Raji (cell line): Measurements from ENCODE around the gene ADD1.
A peak's percentile ranks its signal among the peaks of the same experiment; 100 is the strongest.

Source experiments
- POLR2A ChIP-seq: IDR thresholded peaks from 2 replicates; pipeline ENCODE4 v1.6.1; 2011; ENCODE audit warnings: low read depth, low read length, control low read depth; ENCODE audit not compliant: insufficient read depth

Gene ADD1

DNA sequence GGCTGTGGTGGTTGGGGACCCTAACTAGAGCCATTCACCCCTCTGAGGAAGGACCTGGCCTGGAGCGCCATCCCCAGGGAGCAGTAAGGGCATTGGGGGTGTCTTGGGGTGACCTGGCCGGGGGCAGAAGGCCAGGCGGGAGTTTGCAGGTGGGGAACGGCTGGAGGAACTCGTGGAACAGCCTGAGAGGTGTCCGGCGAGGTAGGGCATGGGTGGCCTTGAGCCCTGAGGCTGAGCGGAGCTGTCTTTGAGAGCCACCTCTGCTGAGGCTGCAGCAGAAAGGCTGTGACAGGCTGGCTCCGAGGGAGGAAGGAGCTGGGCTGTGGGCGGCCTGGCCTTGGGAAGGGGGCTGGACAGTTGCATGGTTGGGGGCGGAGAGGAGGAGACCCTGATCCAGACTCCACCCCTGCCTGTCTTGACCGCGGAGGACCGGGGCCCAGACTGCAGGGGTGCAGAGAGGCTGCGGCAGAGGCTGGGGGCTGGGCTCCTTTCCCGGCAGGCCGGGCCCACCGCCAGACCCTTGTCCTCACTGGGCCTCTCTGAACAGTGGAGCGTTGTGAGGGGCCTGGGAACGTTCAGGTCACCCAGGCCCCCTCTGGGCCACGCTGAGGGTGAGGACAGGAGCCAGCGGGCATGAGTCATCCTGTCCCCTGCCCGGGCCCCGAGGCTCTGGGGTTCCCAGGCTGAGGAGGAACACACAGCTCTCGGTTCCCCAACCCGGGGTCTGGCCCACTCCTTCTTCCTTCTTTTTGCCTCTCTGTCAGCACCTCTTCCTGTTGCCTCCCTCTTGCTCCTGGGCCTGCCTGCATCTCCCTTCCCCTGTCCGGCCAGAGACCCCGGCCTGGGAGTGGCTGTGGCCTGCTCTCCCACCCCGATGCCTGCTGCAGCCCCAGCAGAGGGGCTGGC lies 42.7 kb upstream of the ADD1 start:
- TF ChIP-seq POLR2A = no peak

DNA sequence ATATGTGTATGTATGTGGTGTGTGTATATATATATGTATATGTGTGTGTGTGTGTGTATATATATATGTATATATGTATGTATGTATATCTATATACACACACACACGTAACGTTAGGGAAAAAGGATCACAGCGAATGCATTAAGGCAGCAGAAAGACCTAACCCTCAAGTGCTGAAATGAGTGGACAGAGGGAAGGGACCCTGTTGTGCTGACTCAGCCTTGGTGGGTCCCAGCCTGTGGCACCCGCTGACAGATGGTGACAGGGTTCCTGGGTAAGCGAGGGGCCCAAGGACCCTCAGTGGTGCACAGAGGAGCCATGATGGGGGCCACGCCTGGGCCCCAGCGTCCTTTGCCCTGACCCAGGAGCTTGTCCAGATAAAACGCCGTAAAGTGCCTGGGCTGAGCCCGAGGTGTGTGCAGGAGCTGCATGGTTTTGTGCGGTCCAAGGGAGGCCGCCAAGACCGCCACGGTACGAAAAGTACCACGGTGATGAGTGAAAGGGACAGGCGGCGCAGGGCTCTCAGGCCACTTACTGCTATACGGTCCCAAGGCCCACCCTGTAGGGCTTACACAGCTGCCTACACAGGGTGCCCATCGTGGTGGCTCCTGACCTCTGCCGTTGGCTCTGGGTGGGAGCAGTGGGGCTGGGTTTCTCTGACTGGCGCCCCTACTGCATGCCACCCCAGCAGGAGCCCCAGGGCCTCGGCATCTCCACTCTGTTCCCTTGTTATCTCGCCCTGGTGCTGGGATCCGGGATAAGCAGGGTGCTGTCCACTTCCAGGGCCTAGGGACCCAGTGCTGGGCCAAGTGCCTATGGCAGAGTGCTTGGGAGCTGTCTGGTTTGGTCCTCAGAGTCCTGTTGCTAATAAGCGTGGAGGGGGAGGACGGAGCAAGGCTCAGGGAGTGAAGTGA lies 40.8 kb upstream of the ADD1 start:
- TF ChIP-seq POLR2A = no peak

DNA sequence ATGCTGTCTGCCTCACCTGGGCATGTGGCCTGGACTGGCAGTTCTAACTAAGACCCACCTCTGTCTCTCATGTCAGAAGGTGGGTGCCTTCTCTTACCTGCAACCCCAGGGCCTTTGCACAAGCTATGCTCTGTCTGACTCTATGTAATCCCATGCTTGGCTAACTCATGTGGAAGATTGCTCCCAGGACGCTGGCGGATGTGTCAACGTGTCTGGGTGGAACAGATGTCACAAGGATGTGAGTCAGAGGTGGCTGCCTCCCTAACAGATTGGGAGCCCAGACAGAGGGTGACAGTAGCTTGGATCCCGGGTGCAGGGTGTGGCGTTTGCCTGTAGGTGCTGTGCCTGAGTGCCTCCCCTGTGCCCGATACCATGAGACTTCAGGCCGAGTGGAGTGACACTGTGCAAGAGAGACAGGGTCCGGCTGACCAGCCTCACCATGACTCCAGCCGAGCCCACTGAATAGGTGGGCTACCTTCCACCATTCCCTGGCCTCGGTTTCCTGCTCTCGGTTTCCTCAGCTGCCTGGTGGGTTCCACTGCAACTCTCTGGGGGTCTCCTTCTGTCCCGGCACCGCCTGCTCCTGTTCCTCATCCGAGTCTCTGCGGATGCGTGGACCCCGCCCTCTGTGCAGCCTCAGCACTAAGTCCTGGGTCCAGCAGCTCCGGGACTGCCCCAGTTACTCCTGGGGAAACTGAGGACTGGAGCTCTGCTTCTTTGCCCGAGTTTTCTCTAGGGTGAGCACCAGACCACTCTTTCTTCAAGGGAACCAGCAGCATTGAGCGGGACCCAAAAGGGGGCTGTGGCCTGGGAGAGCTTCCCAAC lies 39.8 kb upstream of the ADD1 start:
- TF ChIP-seq POLR2A = no peak

DNA sequence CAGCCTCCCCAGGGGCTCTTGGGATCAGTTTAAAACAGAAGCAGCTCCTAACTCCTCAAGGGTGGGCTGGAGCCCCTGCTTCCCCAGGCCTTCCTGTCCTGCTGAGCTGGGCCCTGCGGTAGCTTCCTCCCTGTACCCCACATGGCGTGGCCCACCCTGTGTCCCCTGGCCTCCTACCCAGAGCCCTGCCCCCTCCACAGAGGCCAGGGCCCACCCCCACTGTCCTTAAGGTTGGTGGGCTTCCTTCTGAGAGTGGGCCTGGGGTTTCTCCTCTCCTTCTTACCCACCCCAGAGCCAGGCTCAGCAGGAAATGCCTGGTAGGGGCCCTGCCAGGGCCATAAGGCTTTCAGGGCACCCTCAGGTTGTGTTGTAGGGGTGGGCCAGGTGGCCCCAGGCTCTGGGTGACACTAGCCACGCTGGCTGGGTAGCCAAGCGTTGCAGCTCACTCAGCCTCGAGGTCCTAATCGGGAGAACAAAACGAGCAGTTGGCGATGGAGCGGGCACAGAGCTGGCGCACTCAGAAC lies 39.1 kb upstream of the ADD1 start:
- TF ChIP-seq POLR2A = no peak

DNA sequence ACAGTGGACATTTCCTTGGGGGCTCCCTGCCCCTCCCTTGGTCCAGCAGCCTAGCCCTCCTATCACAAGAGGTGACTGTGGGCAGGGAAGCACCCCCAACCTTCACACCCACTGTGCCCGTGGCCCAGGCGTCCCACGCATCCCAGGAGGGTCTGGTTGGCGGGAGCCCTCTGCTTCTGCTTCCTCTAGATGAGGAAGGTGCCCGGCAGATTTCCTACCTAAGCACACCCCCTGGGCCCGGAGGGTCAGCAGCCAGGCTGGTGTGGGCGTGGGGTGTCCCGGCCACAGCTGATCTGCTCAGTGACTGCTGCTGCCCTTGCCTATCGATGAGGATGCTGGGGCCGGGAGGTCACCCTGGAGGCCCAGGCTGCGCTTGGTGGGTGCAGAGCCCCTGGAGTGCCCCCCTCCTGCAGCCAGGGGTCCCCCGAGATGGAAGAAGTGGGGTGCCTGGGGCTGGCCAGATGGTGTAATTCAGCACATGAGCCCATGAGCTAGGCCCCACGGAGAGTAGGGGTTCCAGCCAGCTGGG lies 38.6 kb upstream of the ADD1 start:
- no peak for TF ChIP-seq POLR2A

DNA sequence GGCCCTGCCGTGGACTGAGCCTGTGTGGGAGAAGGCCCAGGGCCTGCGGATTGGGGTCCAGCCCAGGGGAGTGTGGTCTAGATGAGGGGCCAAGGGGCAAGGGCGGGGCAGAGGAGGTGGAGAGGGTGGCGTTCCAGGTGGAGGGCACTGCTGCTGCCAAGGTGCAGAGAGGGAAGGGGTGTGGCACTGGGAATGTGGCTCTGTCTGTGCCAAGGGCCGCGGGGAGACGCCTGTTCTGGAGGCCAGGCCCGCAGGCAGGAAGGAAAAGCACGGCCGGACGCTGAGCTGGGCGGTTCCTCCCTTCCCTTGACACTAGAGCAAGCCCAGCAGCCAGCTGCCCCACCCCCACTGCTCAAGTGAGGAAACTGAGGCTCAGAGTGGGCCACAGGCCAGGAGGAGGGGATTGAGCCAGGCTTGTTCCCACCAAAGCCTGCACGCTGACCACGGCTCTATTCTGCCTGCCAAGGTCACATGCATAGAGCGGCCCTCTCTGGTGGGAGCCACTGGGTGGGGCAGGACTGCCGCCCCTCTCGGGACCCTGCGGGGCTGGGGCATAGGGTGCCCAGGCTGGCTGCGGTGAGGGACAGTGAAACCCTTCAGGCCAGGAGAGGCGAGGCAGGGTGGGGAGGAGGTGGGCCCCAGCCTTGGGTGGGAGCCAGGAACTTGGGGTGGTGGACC lies 37.8 kb upstream of the ADD1 start:
- TF ChIP-seq POLR2A = no peak

DNA sequence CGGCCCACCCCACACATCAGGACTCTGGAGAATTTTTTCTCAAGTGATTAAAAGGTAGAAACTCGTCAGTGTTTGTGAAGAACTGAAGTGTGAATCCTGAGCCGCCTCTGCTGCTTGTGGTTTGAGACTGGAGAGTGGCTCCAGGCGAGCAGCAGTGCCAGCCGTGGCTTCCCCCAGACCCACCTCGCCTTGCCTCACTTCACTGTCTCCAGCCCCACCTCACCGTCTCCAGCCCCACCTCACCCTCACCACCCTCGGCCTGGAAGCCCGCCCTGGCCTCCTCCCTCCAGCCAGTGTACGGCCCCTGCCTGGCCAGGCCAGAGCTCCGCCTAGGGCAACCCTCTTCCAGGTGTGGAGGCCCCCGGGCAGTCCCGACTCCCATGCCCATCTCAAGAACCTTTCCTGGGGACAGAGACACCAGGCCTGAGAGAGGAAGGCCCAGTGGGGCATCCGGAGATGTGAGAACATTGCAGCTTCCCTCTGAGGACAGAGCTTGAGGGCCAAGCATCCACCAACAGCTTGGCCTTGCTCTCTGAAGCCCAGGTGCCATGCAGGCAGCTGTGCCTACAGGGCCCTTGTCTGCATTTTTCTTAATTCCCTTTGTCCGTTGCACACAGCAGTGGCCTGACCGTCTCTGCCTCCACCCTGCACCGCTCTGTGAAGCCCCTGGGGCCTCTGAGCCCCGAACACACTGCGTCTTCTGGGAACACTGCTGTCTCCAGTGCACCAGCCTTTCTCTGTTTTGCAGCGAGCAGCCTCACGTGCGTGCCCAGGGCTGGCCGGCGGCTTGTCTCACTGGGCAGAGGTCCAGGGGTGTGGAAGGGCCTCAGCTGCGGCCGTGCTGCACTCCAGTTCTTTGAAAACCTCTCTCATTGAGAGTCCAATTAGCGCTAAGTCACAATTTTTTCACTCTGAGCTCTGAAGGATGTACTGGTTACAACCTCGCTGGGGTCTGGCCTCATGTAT lies 37.0 kb upstream of the ADD1 start:
- TF ChIP-seq POLR2A = no peak

DNA sequence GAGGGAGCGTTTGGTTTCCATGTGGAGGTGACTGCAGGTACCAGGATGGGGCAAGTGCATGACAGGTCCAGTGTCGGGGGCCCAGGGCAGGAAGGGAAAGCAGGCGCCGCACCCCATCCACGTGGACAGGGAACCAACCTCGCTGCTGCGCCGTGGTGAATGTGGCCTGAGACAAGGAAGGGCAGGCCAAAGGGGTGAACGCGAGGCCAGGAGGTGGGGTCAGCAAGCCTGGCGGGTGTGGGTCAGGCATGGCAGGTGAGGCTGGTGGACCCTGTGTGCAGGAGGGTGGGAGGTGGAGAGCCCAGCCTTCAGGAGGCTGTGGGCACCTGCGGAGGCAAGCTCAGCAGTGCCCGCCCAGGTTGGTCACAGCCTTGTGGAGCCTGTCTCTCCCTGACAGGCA lies 36.1 kb upstream of the ADD1 start:
- no peak for TF ChIP-seq POLR2A

DNA sequence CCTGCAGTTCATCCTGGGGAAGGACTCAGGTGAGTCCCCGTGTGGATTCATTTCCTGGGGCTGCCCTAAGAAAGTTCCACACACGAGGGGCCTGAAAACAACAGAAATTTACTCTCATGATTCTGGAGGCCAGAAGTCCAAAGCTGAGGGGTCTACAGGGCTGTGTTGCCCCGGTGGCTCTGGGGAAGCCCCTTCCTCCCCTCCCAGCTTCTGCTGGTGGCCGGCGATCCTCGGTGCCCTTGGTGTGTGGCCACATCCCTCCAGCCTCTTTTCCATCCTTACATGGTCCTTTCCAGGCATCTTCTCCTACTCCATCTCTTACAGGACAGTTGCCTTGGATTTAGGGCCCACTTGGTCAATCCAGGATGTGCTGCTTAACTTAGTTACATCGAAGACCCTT lies 35.6 kb upstream of the ADD1 start:
- no peak for TF ChIP-seq POLR2A

DNA sequence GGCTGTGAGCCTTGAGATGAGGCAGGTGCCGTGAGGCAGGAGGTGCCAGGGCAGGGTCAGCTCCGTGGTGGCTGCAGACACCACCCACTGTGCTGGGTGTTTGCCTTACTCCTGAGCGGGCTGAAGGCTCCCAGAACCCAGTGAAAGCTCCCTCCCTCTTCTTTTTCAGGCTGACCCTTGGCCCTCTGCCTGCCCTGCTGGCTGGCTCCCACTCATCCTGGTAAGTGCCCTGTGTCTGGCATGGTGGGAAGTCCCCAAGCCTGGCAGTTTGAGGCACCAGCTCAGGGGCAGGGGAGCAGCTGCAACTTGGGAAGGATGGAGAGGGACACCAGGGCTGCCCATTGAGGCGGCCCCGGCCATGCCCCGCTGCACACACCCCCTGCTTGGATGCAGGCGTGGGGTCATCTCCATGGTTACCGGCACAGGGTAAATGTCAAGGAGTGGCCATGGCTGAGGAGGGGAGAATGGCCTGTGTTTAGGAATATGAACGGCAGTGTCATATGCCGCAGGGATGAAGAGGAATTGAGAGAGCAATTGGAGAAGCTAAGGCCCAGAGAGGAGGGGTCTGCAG lies 33.9 kb upstream of the ADD1 start:
- TF ChIP-seq POLR2A = no peak

DNA sequence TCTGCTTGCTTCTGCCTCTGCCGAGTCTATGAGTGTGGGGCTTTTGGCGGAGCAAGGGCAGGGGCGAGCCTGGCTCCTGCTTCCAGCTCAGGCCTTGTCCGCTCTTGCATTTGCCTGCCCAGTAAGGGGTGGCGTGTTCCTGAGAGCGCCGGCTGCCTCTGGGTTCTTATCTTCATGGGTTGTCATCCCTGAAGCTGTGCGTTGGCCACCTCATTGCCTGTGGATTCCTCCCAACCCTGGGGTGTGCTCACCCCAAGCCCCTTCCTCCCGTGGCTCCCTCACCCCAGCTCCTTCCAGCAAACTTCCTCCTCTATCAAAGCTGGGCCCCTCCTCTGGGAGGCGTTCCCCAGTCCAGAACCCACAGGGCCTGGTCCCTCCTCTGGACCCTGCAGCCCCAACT lies 33.3 kb upstream of the ADD1 start:
- TF ChIP-seq POLR2A = no peak

DNA sequence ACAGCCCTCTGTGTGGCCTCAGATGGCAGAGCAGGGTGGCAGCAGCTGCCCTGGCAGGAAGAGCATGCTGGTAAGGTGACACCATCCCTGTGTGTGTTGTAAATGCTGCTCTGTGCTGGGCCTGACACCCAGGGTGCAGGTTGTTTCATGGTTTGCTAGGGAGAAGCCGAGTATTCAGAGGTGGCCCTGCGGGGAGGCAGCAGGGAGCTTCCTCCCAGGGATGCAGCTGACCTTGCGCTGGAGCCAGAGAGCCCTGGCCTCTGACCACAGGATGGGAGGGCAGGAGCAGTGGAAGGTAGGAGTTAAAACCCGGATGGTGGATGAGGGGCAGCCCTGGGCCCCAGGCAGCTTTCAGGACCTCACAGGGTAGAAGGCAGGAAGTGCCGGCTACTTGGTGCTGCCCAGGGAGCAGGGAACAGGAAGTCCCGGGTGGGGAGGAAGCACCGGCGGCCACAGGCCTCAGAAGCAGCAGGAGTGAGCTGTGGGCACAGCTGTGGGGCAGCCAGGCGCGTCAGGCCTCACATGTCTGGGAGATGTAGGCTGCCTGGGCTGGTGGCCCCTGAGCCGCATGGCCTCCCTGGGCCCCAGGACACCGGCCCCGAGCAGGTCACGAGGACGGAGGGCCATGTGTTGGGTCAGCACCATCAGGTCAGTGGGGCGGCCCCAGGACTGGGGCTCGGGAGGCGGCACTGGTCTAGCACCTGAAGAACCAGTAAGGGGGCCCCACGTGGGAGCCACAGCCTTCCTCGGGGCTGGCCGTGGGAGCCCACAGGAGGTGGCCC lies 31.6 kb upstream of the ADD1 start:
- TF ChIP-seq POLR2A = peak; percentile 88
